Measurements from ENCODE around the gene ERLEC1.
"Not testable (repeated sequence)": the region's sequence is repeated elsewhere in the genome, so short reads cannot be mapped to it uniquely, and the experiment has no call there.

ERLEC1 gene

DNA sequence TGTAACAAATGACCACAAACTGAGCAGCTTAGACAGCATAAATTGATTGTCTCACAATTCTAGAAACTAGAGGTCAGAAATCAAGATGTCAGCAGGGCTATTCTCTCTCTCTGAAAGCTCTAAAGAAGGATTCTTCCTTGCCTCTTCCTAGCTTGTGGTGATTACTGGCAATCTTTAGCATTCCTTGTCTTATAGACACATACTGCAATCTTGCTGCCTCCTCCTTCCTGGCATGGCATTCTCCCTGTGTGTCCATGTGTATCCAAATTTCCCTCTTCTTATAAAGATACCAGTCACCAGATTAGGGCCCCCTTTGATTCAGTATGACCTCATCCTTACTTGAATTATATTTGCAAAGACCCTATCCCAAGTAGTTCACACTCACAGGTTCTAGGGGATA lies 2.4 kb upstream of the ERLEC1 start:
- DNase-seq = no peak

GRCh38 chr2:53785366-53785765 lies 1.5 kb upstream of the ERLEC1 start:
- no peak for DNase-seq

- DNase-seq = peak; percentile 7
These were observed 516 bp upstream of the ERLEC1 start for GRCh38 chr2:53786352-53786704.

GRCh38 chr2:53787614-53788289 lies 908 bp downstream of the ERLEC1 start:
- DNase-seq = peak in 1 of 2 donors; percentile 13

- DNase-seq = no peak
These were observed 6.4 kb downstream of the ERLEC1 start for GRCh38 chr2:53793261-53793660.

DNA sequence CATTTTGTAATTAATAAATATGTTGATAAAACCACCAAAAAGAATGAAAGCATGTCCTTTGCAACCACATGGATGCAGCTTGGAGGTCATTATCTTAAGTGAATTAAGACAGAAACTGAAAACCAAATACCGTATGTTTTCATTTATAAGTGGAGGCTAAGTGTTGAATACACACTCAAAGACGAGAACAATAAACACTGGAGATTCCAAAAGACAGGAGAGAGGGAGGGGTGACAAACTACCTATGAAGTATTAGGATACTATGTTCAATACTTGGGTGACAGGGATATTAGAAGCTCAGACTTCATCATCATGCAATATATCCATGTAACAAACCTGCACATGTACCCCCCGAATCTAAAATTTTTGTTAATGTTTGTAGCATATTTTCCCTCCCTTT lies 7.0 kb downstream of the ERLEC1 start:
- DNase-seq = no peak

- no peak for DNase-seq
These were observed 14.7 kb downstream of the ERLEC1 start for GRCh38 chr2:53801547-53801946.

GRCh38 chr2:53802617-53803151 lies 15.8 kb downstream of the ERLEC1 start:
- DNase-seq = no peak

DNA sequence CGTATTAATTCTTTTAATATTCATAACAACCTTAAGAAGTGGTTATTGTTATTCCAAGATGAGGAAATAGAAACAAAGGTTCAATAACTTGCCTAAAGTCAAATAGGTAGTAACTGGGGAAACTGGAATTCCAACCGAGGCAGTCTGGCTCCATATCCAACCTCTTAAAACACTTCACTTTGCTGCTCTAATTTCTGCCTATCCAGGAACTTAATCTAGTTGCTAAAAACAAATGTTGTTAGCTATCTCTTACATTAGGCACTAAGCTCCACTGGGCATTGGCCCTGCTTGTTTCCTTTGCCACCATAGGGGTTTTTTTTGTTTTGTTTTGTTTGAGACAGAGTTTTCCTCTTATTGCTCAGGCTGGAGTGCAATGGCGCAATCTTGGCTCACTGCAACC lies 24.8 kb downstream of the ERLEC1 start:
- no peak for DNase-seq

GRCh38 chr2:53813151-53813550 lies 26.3 kb downstream of the ERLEC1 start:
- DNase-seq = no peak

DNA sequence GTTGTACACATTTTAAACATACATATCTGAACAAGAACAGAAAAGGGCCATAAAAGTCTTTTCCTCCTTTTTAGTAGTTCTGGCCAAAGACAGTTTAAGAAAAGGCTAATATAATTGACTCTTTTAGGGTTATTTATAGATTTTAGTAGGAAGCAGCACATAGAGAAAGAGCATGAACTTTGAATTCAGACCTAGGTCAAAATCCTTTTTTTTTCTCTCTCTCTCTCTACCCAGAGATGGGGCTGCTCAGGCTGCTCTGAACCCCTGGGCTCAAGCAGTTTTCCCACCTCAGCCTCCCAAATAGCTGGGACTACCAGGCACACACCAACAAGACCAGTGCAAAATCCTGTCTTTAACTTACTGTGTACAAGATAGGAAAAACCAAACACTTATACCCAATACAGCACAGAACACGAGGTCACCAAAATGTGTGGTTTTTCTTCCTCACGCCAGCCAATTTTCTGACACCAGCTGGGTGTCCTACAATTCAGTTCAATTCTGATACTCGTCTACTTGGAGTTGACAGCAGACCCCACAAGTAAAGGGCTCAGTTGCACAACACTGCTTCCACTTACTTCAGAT lies 32.1 kb downstream of the ERLEC1 start:
- DNase-seq = no peak

DNA sequence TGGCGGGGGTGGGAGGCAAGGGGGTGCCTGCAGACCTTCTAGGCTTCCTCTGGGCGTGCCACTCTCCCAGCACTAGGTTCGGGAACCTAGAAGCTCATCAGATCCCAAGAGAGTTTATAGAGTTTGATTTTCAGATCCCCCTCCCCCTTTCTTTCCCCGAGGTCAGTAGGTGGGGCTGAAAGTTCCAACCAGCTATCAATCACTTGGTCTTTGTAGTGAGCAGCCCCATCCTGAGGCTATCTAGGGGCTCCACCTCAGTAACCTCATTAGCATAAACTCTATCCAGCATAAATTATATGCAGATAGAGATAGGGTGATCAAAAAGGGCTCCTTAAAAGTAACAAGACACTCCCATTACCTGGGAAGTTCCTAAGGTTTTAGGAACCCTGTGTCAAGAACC lies 32.8 kb downstream of the ERLEC1 start:
- no peak for DNase-seq

- no peak for DNase-seq
These were observed 33.2 kb downstream of the ERLEC1 start for GRCh38 chr2:53820048-53820447.

GRCh38 chr2:53820711-53821110 lies 33.9 kb downstream of the ERLEC1 start:
- DNase-seq = no peak

- no peak for DNase-seq
These were observed 35.0 kb downstream of the ERLEC1 start for GRCh38 chr2:53821810-53822209.

DNA sequence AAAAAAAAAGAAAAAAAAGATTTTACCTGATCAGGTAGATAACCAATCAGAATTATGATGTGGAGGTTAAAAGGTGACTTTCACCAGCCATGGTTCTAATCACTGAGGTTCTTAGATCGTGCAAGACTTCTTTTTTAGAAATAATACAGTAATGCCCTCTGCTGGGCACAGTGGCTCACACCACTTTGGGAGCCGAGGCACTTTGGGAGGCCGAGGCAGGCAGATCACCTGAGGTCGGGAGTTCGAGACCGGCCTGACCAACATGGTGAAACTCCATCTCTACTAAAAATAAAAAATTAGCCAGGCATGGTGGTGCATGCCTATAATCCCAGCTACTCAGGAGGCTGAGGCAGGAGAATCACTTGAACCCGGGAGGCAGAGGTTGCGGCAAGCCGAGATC lies 36.8 kb downstream of the ERLEC1 start:
- DNase-seq = peak in 1 of 2 donors; percentile 10

- no peak for DNase-seq
These were observed 39.2 kb downstream of the ERLEC1 start for GRCh38 chr2:53826030-53826410.

DNA sequence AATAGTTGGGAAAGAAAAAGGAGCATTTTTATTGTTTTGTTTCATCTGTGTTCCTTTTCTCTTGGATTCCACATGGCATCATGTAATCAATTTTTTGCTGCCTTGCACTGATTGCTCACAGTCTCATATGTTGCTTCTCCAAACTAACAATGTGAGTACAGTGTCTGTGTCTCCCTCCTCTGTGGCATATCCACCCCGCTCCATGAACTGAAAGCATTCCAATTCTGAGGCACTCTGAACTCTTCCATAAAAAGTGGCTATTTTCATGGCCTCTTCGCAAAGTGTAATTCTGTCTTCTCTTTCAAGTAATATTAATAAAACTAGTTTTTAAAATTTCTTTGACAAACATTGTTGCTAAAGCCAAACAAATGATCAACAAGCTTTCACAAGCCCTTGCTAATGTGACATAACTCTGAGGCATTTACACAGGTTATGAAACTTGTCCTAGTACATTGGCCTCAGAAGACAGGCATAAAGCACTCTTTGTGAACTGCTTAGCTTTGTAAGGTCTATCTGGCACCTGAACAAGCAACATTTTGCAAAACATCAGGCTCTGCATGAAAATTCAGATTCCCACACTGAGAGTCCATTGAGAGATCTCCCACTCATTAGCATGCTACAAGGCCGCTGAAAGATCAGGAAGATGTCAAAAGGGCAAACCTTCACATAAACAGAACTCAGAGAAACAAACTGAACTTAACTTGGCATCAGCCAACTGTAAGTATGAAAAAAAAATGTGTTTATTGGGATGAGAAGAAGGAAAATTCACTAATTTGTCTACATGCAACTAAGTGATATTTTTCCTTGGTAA lies 39.9 kb downstream of the ERLEC1 start:
- DNase-seq = no peak

GRCh38 chr2:53827398-53828175 lies 40.7 kb downstream of the ERLEC1 start:
- no peak for DNase-seq

DNA sequence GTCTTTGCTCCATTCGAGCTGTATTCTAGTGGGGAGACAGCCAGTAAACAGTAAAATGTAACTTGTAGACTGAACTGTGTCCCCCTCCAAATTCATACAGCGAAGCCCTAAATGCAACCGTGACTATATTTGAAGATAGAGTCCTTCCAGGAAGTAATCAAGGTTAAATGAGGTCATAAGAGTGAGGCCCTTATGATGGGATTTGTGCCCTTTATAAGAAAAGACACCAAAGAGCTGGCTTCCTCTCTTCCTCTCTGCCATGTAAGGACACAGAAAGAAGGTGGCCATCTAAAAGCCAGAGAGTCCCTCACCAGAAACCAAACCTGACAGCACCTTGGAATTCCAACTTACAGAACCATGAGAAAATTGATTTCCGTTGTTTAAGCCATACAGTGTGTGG lies 41.5 kb downstream of the ERLEC1 start:
- no peak for DNase-seq

GRCh38 chr2:53829273-53829979 lies 42.6 kb downstream of the ERLEC1 start:
- DNase-seq = no peak

DNA sequence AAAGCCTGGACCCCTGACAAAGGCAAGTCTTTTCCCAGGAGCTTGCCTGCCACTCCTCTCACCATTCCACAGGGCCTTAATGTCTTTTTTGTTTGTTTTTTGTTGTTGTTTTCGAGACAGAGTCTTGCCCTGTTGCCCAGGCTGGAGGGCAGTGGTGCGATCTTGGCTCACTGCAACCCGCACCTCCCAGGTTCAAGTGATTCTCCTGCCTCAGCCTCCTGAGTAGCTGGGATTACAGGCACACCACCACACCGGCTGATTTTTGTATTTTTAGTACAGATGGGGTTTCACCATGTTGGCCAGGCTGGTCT lies 43.1 kb downstream of the ERLEC1 start:
- DNase-seq = not testable (repeated sequence)

- no peak for DNase-seq
These were observed 53.7 kb downstream of the ERLEC1 start for GRCh38 chr2:53840580-53840979.

Data from stimulated activated CD4-positive, alpha-beta T cell treated with anti-CD3 and anti-CD28 coated beads, Interleukin-2, amount 100 ng/mL, for 48 hours (primary cell).